Progenitor cell of endocrine pancreas (in vitro differentiated cells): ENCODE data around the gene ANKDD1B. TPM values are rescaled to one million over a fixed set of nuclear protein-coding genes. Genes with fewer than 3 reads are reported as not detected.

ENCODE experiments used
- DNase-seq: peaks from one replicate; pipeline ENCODE4 v3.0.0; 2021; ENCODE audit warnings: low spot score; ENCODE audit not compliant: unreplicated experiment
- H3K27ac Mint-ChIP-seq: 2 replicates; pipeline ENCODE4 v1.8.0; 2021; ENCODE audit warnings: mild to moderate bottlenecking, moderate library complexity, mixed read lengths
- H3K27me3 Mint-ChIP-seq: 2 replicates; pipeline ENCODE4 v1.8.0; 2021; ENCODE audit warnings: mixed read lengths
- H3K36me3 Mint-ChIP-seq: 2 replicates; pipeline ENCODE4 v1.8.0; 2022; ENCODE audit warnings: mixed read lengths; ENCODE audit not compliant: insufficient read depth
- H3K4me1 Mint-ChIP-seq: 2 replicates; pipeline ENCODE4 v1.8.0; 2021; ENCODE audit warnings: low read depth, mixed read lengths
- H3K4me3 Mint-ChIP-seq: 2 replicates; pipeline ENCODE4 v1.8.0; 2021; ENCODE audit warnings: low read depth, mild to moderate bottlenecking, moderate library complexity, mixed read lengths
- H3K9me3 Mint-ChIP-seq: 2 replicates; pipeline ENCODE4 v1.8.0; 2021; ENCODE audit warnings: low read depth, mixed read lengths
- CTCF ChIP-seq: fragments of 200-600 bp; sonication (generic); IDR thresholded peaks from one replicate; pipeline ENCODE4 v1.5.0; 2021; ENCODE audit warnings: antibody characterized with exemption, mild to moderate bottlenecking; ENCODE audit not compliant: unreplicated experiment
- total RNA-seq: library from RNA; stranded (reverse); gene quantifications from 2 replicates; pipeline ENCODE4 v1.2.1, GENCODE V29; 2021

Gene ANKDD1B
- total RNA-seq, 1 donor from 2014 or later = 2.8 TPM

- Mint-ChIP-seq H3K36me3 (no peaks in the 10 kb centered on the region), H3K4me3 (no peak overlapping the region), H3K9me3 (no peaks in the 10 kb centered on the region), H3K27ac (no peak overlapping the region), H3K4me1 (no peaks in the 10 kb centered on the region), H3K27me3 (no peaks in the 10 kb centered on the region)
- no peak for TF ChIP-seq CTCF
- no peak for DNase-seq
Observed at GRCh38 chr5:75662061-75662460, 50.8 kb downstream of the ANKDD1B start.

- H3K27ac Mint-ChIP-seq = no peak overlapping the region
- DNase-seq = no peak
- TF ChIP-seq CTCF = no peak
Observed at GRCh38 chr5:75663579-75664284, 52.5 kb downstream of the ANKDD1B start.

GRCh38 chr5:75664979-75665378 lies 53.7 kb downstream of the ANKDD1B start:
- no peaks in the 10 kb centered on the region for H3K27me3 Mint-ChIP-seq
- no peak overlapping the region for H3K27ac Mint-ChIP-seq
- no peak for DNase-seq
- no peaks in the 10 kb centered on the region for H3K9me3 Mint-ChIP-seq
- H3K36me3 Mint-ChIP-seq = no peaks in the 10 kb centered on the region
- no peak overlapping the region for H3K4me3 Mint-ChIP-seq
- H3K4me1 Mint-ChIP-seq = peaks cover 20% of the 10 kb centered on the region
- no peak for TF ChIP-seq CTCF

More at GRCh38 chr5:75663579-75664284, 52.5 kb downstream of the ANKDD1B start:
- Mint-ChIP-seq H3K4me3 (no peak overlapping the region), H3K36me3 (no peaks in the 10 kb centered on the region), H3K9me3 (no peaks in the 10 kb centered on the region), H3K27me3 (no peaks in the 10 kb centered on the region), H3K4me1 (peaks cover 8% of the 10 kb centered on the region)

- DNase-seq = no peak
- Mint-ChIP-seq H3K27me3 (no peaks in the 10 kb centered on the region), H3K4me3 (no peak overlapping the region), H3K4me1 (peaks cover 28% of the 10 kb centered on the region), H3K27ac (no peak overlapping the region), H3K36me3 (no peaks in the 10 kb centered on the region), H3K9me3 (no peaks in the 10 kb centered on the region)
- no peak for TF ChIP-seq CTCF
Observed at GRCh38 chr5:75666801-75667200, 55.5 kb downstream of the ANKDD1B start.

GRCh38 chr5:75667586-75667985 lies 56.3 kb downstream of the ANKDD1B start:
- H3K36me3 Mint-ChIP-seq = no peaks in the 10 kb centered on the region
- no peak for DNase-seq
- peaks cover 28% of the 10 kb centered on the region for H3K4me1 Mint-ChIP-seq
- no peaks in the 10 kb centered on the region for H3K27me3 Mint-ChIP-seq
- no peak for TF ChIP-seq CTCF
- no peaks in the 10 kb centered on the region for H3K9me3 Mint-ChIP-seq
- H3K4me3 Mint-ChIP-seq = no peak overlapping the region
- H3K27ac Mint-ChIP-seq = no peak overlapping the region
